ENCODE measurements around the gene SORCS3.

DNA sequence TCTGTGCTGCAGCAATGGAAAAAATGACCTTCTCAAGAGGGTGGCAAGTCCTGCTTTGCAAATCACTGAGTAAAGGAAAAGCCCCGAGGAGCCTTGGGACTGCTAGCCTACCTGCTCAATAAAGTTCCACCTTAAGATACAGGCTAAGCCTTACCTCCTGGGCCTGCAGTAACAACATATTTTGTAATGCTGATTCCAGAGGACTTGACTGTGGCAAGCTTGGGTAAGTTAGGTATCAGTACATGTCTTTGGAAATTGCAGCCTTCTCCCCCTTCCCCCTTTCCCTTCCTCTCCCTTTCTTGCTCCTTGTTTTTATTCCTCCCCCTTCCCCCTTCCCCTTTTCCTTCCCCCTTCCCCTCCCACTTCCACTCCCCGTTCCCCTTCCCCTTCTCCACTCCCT is 126.2 kb downstream of the SORCS3 start:
- TF ChIP-seq POLR2AphosphoS5 (IDR thresholded peaks at IDR 0.05; ENCODE audit: low read depth, low read length), result no peak
- no peak for TF ChIP-seq POLR2A (IDR thresholded peaks at IDR 0.05; ENCODE audit: low read depth, low read length)
- TF ChIP-seq TAF1 (IDR thresholded peaks at IDR 0.05; ENCODE audit: low read depth, low read length), result no peak
- TF ChIP-seq PAX5 (IDR thresholded peaks at IDR 0.05; ENCODE audit: insufficient read depth, low read length, severe bottlenecking), result no peak
- no peak for TF ChIP-seq SPI1 (IDR thresholded peaks at IDR 0.05; ENCODE audit: low read depth, low read length)
- no peak for TF ChIP-seq POU2F2 (IDR thresholded peaks at IDR 0.05; ENCODE audit: low read depth, low read length)
